Measurements from ENCODE around the gene IP6K1.

DNA sequence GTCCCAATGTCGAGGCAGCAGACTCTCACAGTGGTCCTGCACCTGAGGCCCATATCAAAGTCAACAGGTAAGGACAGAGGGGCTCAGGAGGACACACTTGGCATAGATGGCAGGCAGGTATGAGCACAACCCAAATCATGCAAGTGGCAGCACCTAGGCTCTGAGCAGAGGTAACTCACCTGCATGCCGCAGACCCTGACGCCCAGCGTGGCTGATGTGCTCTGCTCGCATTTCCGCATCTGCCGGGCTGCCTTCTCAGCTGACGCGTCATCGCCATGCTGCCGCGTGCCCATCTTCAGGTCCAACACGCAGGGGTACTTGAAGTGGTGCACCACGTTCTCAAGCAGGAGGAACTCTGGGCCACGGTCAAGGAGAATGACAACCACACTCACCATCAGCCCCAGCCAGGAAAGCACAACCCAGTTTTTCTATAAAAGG lies 58.4 kb downstream of the IP6K1 start:
- TF ChIP-seq, protein P1, sequence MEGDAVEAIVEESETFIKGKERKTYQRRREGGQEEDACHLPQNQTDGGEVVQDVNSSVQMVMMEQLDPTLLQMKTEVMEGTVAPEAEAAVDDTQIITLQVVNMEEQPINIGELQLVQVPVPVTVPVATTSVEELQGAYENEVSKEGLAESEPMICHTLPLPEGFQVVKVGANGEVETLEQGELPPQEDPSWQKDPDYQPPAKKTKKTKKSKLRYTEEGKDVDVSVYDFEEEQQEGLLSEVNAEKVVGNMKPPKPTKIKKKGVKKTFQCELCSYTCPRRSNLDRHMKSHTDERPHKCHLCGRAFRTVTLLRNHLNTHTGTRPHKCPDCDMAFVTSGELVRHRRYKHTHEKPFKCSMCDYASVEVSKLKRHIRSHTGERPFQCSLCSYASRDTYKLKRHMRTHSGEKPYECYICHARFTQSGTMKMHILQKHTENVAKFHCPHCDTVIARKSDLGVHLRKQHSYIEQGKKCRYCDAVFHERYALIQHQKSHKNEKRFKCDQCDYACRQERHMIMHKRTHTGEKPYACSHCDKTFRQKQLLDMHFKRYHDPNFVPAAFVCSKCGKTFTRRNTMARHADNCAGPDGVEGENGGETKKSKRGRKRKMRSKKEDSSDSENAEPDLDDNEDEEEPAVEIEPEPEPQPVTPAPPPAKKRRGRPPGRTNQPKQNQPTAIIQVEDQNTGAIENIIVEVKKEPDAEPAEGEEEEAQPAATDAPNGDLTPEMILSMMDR (IDR thresholded peaks at IDR 0.05): no peak
- no peak for TF ChIP-seq POLR2A (IDR thresholded peaks at IDR 0.05)
